ENCODE measurements around the gene RHBDF1. TPM values are rescaled to one million over a fixed set of nuclear protein-coding genes. Genes with fewer than 3 reads are reported as not detected.

Gene RHBDF1
- polyA plus RNA-seq, 2 of the 4 experiments (the other 2 are of a cell fraction) = 13.5 to 19.2 TPM

DNA sequence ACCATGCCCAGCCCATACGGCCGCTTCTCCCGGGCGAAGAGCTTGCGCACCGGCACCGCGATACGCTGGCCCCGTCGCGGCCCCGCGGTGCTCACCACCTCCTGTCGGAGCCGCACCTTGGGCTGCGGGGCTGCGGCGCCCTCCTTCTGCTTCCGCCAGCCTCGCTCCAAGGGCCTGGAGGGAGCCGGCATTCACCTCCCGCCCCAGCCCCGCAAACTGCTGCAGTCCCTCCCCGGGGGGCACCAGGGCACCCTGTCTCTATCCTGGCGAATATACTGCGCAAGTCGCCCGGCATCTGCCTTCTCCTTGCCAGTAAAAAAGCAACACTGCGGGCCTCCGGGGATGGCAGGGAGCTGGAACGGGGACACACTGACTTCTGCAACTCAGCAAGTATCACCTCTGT lies 10.6 kb downstream of the RHBDF1 start (continued):
- TF ChIP-seq REST (IDR thresholded peaks at IDR 0.05) = no peak

DNA sequence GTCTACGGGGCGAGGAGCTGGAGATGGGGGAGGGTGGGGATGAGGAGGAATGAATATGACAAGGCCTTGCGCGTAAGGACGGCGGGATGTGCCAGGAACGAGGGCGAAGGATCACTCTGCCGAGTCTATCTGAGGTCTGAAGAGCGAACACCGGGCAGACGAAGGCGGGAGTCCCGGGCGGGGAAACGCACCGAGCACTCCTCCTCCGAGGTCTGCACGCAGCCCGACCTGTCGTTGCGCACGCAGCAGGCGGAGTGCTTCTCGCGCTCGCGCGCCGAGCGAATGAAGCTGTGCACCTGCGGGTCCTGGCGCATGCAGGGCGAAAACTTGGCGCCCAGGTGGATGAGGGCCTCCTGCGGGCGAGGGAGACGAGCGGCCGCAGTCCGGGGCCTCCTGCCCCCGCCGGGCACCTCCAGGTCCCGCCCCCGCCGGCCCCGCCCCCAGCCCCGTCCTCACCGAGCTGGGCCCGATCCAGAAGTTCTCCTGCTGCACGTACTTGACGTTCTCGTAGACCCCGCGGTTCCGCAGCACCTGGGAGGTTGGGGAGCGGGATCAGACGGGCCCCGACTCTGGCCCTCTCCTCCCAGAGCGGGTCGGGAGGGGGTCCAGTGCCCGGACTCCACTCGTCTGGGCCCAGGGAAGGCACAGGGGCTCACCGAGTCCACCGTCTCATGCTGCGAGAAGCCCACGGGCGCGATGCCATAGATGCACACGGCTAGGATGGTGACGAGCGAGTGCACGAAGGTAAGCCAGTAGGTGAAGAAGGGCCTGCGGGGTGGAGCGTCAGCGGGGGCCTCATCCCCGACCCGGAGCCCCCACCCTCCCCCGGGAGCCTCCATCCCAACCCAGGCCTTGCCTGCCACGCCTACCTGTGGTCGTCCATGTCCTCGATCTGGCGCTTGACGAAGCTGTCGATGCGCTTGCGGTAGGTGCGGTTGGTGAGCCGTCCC lies 11.2 kb downstream of the RHBDF1 start:
- no peak for TF ChIP-seq NPAS2 (CRISPR knock-in tag; IDR thresholded peaks at IDR 0.05; ENCODE audit: borderline replicate concordance)
- TF ChIP-seq SMC3 (IDR thresholded peaks at IDR 0.05) = no peak
- no peak for TF ChIP-seq MYC (IDR thresholded peaks at IDR 0.05; ENCODE audit: borderline replicate concordance, low read length)
- TF ChIP-seq MAX (IDR thresholded peaks at IDR 0.05) = no peak
- TF ChIP-seq CHD2 (IDR thresholded peaks at IDR 0.05; ENCODE audit: low read length, partially characterized antibody) = no peak
- TF ChIP-seq ZNF302 (CRISPR knock-in tag; IDR thresholded peaks at IDR 0.05) = no peak
- TF ChIP-seq RNF2 (IDR thresholded peaks at IDR 0.05; ENCODE audit: borderline replicate concordance, low read depth) = no peak
- TF ChIP-seq, protein P1, sequence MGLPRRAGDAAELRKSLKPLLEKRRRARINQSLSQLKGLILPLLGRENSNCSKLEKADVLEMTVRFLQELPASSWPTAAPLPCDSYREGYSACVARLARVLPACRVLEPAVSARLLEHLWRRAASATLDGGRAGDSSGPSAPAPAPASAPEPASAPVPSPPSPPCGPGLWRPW (IDR thresholded peaks at IDR 0.05) = no peak
- no peak for TF ChIP-seq POLR2AphosphoS2 (conservative IDR thresholded peaks at IDR 0.05; ENCODE audit: low read length)
- no peak for TF ChIP-seq KDM5A (IDR thresholded peaks at IDR 0.05)
- DNase-seq (ENCODE audit: low read depth in 1 of 2, low spot score in 1 of 2) = no peak
- ATAC-seq = no peak
- Histone ChIP-seq H3K4me3 (no peak overlapping the region), H3K4me2 (no peak overlapping the region), H3K4me1 (no peaks in the 10 kb centered on the region; the same call in 2 of the 3 replicates), H3K27ac (no peak overlapping the region), H3K9me3 (no peaks in the 10 kb centered on the region)
- FAIRE-seq = no peak
- ChIA-PET CTCF (interaction anchor here (1.3 to 25.2 kb wide), 4 partner anchors 8 to 300 kb away, joined by 4 to 718 read pairs (median 43); partner anchors contain the start of genes MPG, POLR3K, RHBDF1 and SNRNP25), POLR2A (no interaction called here)
- WGBS (ENCODE audit: missing lambda C conversion rate) = 95% methylated on average over 61 of the region's 89 CpGs

GRCh38 chr16:60166-60565 lies 12.3 kb downstream of the RHBDF1 start:
- ATAC-seq (no peak), FAIRE-seq (no peak), DNase-seq (ENCODE audit: low read depth in 1 of 2, low spot score in 1 of 2) (no peak)
- ChIA-PET POLR2A (no interaction called here), CTCF (interaction anchor here (1.2 to 25.2 kb wide), 5 partner anchors 9 to 302 kb away, joined by 3 to 718 read pairs (median 4); partner anchors contain the start of genes MPG and RHBDF1)
- WGBS (ENCODE audit: missing lambda C conversion rate) = 87% methylated on average over 5 of the region's 11 CpGs
- no peak for TF ChIP-seq TP53 (CRISPR knock-in tag; IDR thresholded peaks at IDR 0.05)
- no peak for TF ChIP-seq CHD2 (IDR thresholded peaks at IDR 0.05; ENCODE audit: low read length, partially characterized antibody)
- TF ChIP-seq PHF8 (IDR thresholded peaks at IDR 0.05; ENCODE audit: borderline replicate concordance, low read depth) = no peak
- TF ChIP-seq CHD4 (IDR thresholded peaks at IDR 0.05; ENCODE audit: borderline replicate concordance) = no peak
- no peak for TF ChIP-seq HOXA7 (CRISPR knock-in tag; IDR thresholded peaks at IDR 0.05)
- no peak for TF ChIP-seq REST (IDR thresholded peaks at IDR 0.05)
- no peak for TF ChIP-seq FOXS1 (CRISPR knock-in tag; IDR thresholded peaks at IDR 0.05)
- no peak for TF ChIP-seq ESRRA (IDR thresholded peaks at IDR 0.05; ENCODE audit: borderline replicate concordance, low read length)
- no peak for TF ChIP-seq HEYL (CRISPR knock-in tag; IDR thresholded peaks at IDR 0.05)
- Histone ChIP-seq H3K4me1 (no peaks in the 10 kb centered on the region), H3K4me3 (no peak overlapping the region), H3K9me3 (no peaks in the 10 kb centered on the region), H3K4me2 (no peak overlapping the region), H3K27ac (no peak overlapping the region)
